ENCODE data around the gene CCDC192. TPM values are rescaled to one million over a fixed set of nuclear protein-coding genes. Genes with fewer than 3 reads are reported as not detected.
"Not testable (repeated sequence)": the region's sequence is repeated elsewhere in the genome, so short reads cannot be mapped to it uniquely, and the experiment has no call there.

The CCDC192 gene
- polyA plus RNA-seq, 3 donors = 1.1 to 1.2 (median 1.1) TPM

GRCh38 chr5:127758766-127759283, 55.6 kb downstream of the CCDC192 start:
- no peak for DNase-seq

GRCh38 chr5:127761869-127762268, 58.7 kb downstream of the CCDC192 start:
- no peak for DNase-seq

GRCh38 chr5:127762412-127762811, 59.2 kb downstream of the CCDC192 start:
- no peak for DNase-seq

GRCh38 chr5:127766676-127767335, 63.6 kb downstream of the CCDC192 start:
- DNase-seq = no peak

- no peak for DNase-seq
Observed at GRCh38 chr5:127769386-127769785, 66.2 kb downstream of the CCDC192 start.

- DNase-seq = no peak
Observed at GRCh38 chr5:127770272-127770671, 67.1 kb downstream of the CCDC192 start.

GRCh38 chr5:127772531-127772930, 69.3 kb downstream of the CCDC192 start:
- DNase-seq = no peak

- DNase-seq = no peak
Observed at GRCh38 chr5:127774221-127774620, 71.0 kb downstream of the CCDC192 start.

- no peak for DNase-seq
Observed at GRCh38 chr5:127776477-127776876, 73.3 kb downstream of the CCDC192 start.

- no peak for DNase-seq
Observed at GRCh38 chr5:127777957-127778356, 74.8 kb downstream of the CCDC192 start.

- DNase-seq = not testable (repeated sequence)
Observed at GRCh38 chr5:127782450-127782849, 79.3 kb downstream of the CCDC192 start.

GRCh38 chr5:127785098-127785927, 82.1 kb downstream of the CCDC192 start:
- DNase-seq = no peak

- DNase-seq = no peak
Observed at GRCh38 chr5:127791439-127791838, 88.2 kb downstream of the CCDC192 start.

- DNase-seq = not testable (repeated sequence)
Observed at GRCh38 chr5:127791908-127792307, 88.7 kb downstream of the CCDC192 start.

GRCh38 chr5:127793052-127793451, 89.9 kb downstream of the CCDC192 start:
- no peak for DNase-seq

GRCh38 chr5:127793879-127794278, 90.7 kb downstream of the CCDC192 start:
- no peak for DNase-seq

- no peak for DNase-seq
Observed at GRCh38 chr5:127796211-127796610, 93.0 kb downstream of the CCDC192 start.

- no peak for DNase-seq
Observed at GRCh38 chr5:127799293-127799905, 96.2 kb downstream of the CCDC192 start.

GRCh38 chr5:127801751-127802476, 98.7 kb downstream of the CCDC192 start:
- DNase-seq = no peak

- DNase-seq = no peak
Observed at GRCh38 chr5:127802477-127802865, 99.3 kb downstream of the CCDC192 start.

- DNase-seq = no peak
Observed at GRCh38 chr5:127804886-127805426, 101.8 kb downstream of the CCDC192 start.

- DNase-seq = peak; percentile 10
Observed at GRCh38 chr5:127805448-127805847, 102.3 kb downstream of the CCDC192 start.
